NCI-H2227 (cell line): ENCODE data around the gene BCL2.

Experiments used
- DNase-seq: peaks from one replicate; lab custom pipeline; 2025; ENCODE audit not compliant: unreplicated experiment; lab: John Stamatoyannopoulos, UW

Gene BCL2

DNA sequence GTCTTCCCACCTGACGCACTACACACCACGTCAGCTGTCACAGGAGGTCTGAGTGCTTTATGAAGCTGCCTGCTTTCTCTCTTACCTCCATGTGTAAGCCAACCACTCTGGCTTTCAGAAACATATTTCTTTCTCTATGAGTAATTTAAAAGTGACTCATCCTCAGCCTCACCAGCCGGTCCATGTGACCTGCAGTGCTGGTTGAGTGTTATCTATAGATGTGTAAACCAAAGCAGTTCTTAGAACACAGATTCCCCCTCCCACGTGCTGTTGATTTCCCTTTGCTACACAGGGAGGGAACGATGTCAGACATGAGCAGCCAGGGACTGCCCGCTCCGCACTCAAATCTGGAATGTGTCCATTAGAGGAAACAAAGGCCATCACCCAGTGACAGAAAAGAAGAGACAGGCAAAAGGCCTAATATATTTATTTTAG is 157.8 kb downstream of the BCL2 start:
- no peak for DNase-seq

DNA sequence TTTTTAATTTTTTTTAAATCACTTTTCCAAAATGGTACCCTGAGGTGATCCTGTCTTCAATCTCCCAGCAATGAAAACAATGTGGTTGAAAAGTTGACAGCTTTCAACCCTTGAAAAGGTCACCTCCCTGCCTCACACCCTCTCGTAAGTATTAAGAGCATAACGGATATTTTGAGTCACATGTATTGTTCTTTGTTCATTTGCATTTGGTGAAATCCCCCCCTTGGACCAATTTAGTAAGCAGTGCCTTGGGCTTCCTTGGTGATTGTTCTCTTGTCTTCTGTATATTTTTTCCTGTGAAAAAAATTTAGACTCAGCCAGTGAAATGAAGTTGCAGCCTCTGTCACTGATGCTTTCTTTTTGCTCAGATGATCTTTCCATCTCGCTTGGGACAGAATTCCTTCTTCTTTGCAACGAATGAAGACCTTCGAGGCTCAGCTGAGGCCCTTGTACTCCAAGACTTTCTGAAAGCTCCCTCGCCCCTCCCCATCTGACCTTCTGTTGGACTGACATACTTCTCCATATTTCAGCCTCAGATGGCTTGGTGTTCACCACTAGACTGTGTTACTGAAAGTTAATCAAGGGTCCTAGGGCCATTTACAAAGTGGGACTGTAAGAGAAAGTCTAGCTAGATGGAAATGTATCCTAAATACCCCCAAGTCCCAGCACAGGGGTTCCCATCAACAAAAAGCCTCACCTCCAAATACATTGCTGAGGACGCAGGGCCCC is 158.4 kb downstream of the BCL2 start:
- DNase-seq = no peak

DNA sequence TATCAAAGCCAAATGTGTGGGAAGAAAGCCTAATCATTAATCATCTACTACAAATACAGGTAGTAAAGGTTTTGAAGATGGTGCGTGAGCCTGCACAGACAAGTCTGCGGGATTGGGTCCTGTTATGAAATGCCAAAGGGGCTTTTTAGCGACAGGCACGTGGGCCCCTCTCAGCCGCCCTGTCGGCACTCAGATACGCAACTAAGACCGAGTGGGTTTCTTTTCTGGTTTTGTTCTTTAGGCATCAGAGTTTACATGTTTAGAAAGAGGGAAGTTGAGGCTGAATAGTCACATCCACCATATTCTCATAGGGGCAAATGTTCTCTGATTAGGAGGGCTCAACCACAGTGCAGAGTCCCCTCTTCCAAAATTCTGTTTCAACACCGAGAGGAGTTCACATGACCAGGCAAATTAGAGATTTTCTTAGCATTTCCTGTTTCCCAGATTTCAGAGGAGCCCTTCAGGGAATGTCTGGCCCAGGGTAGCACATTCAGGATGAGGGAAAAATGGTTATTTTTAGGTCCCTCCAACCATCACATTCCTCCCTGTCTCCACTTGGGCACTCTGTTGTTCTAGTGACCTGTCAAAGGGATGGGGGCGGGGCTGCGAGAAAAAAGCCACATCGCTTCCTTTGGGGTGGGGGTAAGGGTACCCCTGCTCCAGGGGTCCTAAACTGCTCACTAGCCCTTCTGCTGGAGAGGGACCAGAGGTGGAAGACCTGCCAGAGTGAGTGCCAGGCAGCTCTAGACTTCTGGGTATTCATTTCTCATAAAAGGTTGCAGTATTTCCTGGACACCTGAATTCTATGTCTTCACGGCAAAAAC is 159.2 kb downstream of the BCL2 start:
- DNase-seq = no peak

DNA sequence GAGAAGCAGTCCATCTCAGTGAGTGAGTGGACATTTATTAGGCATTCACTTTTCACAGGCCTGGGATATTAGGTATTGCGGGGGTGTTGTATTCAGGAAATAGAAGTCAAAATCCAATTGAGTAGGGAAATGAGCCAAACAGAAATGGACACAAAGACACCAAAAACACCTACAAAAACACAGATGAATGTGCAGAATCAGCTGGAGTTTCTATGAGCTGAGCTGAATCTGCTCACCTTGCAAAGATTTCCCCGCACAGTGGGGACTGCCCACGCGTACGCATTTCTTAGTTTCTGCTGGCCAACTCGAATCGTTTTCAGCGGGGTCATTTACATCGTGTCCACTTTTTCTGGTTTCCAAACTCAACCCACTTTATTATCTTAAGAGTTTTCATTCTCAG is 160.0 kb downstream of the BCL2 start:
- no peak for DNase-seq

DNA sequence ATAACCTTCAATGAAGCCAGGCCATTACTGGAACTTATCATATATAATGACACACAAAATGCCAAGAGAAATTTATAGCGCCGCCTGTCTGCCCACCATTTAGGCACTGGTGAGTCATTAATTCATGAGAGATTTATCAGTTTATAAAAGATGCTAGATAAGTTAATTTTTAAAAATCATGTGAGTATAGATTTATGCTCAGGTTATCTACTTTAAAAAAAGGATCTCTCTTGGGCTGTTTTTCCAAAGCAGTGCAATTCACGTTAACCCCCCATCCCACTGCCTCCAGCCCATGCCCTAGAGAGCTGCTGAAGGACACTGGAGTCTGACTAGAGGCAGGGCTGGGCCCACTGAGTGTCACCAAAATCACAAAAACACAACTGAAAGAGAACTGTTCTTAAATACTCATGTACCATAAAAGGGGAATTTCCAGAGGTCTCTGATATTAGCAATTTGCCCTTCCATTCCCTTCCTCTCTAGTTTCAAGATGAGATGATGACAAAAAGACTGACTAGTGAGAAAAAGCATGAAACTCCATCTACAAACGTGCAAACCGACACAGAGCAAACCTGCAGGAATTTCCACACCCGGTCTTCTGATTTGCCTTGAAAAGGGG is 160.8 kb downstream of the BCL2 start:
- no peak for DNase-seq

DNA sequence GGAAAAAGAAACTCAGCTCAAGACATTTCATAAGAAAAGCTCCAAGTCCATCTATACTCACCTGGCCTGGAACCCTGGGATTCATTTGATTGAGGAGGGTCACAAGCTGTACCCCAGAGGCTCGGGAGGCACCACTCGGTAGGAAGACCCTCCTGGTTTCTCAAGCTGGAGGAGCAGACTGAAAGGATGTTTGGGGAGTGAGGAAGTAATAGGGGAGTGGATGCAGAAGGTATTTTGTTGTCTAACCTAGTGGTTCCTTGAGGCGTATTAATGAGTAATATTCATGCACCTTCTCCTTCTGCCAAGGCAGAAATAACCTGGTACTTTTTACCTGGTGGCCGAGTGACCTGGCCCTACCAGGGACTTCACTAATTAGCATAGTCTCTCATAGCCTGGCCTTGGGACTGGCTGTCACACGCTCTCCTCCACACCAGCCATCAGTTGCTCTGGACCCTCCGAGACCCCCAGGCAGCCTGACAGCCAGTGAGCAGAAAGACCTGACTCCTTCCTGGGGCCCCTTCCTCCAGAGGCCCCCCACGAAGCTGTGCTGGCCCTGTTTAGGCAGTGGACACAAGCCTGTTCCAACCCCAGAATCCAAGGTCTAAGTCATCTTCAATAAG is 161.4 kb downstream of the BCL2 start:
- DNase-seq = no peak

DNA sequence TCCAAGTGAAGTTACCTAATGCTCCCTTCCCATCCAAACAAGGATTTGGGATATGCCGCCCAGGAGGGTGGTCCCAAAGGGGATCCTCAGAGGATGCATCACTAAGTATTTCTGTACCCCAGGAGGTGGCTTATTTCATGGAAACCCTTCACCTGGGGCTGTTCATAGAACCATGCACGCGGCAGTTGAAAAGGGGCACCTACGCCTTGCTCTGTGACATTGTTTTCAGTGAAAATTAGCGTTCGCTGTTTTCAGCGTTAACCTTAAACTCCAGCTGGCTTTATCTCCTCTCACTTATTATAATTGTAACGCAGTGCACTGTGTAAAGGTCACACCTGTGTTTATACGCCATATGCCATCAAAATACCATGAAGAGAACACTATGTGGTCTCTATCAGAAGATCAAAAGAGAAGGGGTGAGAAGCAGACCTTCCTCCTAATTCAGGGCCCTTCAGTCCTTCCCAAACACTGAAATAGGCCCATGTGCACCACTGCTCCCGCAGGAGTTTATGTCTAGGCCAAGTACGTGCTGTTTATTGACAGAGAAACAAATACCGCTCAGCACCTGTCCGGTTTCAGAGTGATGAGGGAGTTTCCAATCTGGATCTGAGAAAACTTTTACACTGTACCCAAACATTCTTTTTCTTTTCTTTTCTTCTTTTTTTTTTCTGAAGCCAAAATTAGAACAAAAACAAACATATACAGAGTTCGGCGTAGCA is 162.1 kb downstream of the BCL2 start:
- peak; percentile 56 for DNase-seq

DNA sequence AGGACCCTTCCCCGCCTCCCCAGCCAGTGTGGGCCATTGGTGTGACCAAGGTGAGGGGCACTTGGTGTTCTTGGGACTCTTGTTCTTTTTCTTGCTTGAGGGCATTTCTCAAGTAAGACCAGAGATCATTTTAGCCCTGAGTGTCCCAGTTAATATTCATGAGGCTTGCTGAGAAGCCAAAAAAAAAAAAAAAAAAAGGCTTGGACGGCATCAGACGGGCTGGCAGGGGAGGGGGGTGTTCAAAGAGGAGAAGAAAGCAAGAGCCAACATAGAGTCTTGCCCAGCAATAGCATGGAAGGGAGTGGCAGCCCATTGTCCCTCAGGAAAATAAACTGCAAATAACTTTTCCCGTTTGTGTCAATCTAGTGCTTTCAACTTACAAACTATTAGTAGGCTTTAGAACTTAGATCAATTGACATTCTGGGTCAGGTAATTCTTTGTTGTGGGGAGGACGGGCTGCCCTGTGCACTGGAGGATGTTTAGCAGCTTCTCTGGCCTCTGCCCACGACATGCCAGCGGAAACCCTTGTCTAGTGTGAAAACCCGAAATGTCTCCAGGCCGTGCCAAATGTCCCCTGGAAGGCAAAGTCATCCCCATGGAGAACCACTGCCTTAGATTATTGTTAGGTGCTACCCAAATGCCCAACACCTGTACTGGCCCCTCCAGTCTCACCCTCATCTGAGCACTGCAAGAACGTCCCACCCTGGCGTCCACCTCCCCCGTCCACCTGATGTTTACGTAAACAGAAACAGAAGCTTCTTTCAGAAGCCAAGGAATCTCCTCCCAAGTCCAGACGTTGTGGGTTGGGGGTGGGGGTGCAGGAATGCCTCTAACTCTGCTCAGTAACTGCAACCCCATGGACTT is 163.4 kb downstream of the BCL2 start:
- DNase-seq = no peak

DNA sequence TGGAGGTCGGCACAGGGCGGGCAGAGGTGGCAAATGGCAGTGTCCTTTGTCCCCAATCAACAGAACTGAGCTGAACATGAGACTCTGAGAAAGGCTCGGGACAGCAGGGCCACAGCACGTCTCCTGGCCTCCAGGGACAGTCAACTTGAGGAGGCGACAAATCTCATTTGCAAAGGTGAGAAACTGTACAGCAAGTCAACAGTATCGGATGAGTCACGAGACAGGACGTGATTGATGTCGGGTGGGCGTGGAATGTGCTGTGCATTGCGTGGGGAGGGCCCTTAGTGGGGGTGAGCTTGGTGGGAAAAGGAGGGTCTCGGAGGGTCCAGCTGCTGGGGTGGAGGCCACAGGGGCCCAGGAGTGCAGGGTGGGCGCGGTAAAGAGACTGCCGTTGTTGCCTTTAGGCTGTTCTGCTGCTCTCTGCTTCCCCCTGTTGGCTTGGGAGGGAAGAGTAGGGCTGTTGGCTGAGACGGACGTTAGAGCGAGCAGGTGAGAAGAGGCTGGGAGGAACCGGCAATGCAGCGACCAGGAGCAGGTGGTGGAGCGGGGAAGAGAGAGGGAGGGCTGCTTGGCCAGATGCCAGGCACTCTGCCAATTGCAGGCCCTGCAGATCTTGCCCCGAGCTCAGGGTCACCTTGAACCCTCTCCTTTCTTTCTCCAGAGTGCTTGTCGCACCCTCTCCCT is 164.3 kb downstream of the BCL2 start:
- peak; percentile 85 for DNase-seq

DNA sequence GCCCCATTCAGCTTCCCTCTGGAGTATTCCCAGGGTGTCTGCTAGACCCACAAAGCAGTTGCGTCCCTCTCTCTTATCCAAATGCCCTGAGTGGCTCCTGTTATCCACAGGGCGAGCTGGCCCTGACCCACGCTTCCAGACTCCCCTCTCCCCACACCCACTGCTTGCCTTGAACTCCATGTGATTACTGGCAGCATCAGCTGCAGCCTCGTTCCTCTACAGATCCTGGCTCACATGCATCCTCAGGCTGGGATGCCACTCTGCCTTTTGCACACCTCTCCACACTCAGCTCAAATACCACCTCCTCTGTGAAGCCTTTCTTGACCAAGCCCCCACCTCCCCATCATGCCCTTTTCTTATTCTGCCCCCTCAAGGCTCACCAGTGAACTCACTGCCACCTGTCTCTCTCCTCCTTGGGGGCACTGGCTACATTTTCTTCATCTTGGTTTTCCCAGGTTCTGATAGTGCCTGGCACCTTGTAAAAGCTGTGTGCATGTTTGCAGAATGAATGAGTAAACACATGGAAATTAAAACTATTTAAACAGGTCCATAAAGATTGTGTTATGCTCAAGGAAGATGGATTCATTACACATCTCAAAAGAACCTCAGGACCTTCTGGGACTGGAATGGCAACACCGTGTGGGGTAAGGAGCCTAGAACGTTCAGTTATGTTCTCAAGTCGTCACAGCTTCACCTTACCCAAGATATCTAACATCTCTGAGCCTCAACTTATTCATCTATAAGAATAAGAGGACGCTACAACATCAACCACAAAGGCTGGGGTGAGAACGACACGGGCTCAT is 165.0 kb downstream of the BCL2 start:
- DNase-seq = no peak

DNA sequence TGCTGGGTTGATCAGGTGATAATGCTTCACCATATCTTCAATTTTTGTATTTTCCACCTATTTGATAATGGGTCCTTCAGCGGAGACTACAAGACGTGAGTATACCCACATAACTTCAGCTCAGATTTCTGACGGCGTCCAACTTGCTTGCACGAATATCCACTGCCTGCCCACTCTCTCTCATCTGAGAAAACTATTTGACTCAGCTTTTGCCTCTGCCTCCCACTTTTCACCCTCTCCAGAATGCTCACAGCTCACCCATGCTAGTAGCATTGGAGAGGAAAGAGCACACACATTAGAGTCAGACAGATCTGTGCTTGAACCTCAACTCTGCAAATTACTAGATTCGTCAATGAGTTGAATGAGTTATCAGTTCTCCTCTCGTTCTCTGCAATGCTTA is 166.8 kb downstream of the BCL2 start:
- no peak for DNase-seq

DNA sequence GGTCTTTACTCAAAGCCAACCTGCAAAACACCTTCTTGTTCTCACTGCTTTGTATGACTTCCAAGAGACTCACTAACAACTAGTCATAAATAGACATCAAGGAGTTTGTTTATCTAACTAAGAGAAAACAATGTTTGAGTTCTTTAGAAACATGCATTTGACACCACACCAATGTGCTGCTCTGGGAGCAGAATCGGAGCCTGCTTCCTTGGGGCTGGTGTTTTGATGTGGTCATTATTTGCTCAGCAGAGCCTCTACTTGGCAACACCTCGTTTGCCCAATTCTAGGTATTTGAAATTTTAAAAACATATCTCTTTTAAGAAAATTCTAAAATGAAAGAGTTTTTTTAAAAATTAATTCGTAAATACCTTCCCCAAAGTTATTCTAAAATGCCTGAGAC is 167.5 kb downstream of the BCL2 start:
- DNase-seq = no peak

DNA sequence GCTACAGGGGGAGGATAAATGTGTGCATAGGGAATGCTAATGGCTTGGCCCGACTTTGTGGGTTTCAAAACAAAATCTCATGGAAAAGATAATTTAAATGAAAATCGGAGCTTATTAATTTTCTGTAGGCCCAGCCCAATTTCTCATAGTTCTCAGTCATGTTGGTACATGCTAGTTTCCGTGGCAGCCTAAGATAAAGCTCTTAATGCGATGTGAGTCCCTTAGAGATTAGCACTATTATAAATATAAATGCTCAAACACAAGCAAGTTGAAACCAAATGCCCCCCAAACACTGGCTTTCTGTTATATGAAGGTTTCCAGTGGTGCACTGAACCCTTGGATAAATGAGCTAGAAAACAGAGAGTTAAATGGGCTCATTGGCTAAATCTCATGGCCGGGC is 168.0 kb downstream of the BCL2 start:
- DNase-seq = no peak

DNA sequence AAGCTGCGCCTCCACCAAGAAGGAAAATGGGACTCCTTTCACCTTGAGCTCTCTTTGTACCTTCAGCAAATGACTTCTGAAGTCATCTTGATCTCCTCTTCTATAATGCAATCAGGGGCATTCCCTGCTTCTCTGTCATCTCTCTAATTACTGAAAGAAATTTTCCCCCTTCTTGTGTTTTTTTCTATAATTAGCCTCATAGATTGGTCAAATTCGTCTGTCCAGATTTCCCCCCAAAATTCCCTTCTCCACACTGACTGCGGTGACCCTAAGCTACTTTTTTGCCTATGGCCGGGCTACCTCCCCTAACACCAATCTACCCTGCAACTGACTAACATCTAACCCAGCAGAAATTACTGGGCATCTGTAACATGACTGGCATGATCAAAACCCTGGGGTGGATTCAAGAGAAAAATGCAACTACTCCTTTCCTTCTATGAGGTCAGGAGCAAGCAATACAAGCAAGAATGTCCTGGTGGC is 168.6 kb downstream of the BCL2 start:
- DNase-seq = no peak

DNA sequence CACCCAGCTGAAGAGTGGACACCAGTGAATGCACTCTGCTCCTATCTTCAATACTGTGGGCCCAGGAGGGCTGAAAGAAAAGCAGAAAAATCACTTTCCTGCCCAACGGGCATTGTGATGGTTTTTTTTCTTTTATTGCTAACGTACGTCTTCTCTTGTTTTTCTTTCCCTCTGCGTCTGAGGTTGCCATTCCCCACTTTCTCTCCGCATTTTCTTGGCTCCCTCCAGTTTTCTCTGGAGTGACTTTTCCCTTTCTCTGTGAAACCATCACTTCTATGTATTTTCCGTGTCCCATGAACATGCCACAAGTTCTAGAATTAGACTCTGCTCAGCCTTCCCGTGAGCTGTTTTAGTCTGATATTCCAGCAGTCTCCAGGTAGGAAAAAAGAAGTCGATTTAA is 169.2 kb downstream of the BCL2 start:
- DNase-seq = no peak

DNA sequence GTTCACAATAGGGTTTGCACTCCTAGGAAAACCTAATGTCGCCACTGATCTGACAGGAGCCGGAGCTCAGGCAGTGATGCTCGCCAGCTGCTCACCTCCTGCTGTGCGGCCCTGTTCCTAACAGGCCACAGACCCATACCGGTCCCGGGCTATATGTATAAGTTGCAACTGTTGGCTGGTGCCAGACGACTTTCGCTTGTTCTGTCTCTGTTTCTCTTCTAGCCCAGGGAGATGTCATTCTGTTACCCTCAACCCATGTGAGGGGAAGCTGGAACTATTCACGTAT is 170.3 kb downstream of the BCL2 start:
- no peak for DNase-seq

DNA sequence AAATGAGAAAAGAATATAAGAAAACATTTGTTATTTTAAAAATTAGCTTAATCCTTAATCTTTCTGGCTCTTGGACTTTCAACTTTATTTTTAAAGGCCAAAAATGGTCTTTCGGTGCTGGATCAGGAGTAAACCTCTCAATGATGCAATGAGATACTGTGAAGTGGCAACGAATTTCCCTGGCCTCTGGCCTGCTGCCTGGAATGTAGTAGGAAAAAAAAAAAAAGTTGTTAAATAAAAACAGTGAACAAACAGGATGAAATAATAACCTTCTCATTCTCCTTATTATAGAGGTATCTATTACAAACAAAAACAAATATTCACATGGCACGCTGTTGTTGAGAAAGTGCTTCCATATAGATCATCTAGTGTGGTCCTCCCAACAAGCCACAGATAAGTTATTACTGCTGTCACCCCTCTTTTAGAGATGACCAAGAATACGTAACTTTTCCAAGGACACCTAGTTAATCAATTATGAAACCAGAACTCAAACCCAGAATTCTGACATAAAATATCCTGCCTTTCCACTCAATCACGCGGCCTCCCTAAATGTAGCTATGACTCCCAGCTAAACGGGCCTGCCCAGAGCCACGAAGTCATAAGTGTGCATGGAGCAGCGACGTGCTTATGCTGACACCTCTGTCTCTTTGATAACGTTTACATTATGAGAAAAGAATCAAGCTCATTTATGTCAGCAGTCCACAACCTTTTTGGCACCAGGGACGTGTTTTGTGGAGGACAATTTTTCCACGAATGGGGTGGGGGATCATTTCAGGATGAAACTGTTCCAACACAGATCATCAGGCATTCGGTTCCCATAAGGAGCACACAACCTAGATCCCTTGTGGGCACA is 170.9 kb downstream of the BCL2 start:
- no peak for DNase-seq

DNA sequence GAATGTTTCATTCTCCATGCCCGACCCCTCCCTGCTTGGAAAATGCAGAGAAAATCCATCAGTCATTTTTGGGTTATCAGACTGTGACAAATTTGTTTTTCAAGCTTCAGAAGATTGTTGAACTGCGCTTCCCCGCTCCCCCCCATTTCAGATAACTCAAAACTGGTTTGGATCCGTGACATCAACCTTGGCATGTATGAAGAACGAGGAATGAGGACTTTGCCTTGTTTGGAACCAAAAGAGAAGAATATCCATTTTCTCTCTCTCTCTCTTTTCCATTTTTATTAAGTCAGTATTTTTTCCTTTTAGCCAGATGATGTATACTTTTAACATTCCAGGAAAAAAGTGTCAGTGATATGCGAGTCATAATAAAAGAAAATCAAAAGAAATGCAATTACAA is 171.6 kb downstream of the BCL2 start:
- no peak for DNase-seq
